Activated gamma-delta T cell (primary cell): Measurements from ENCODE around the gene ARHGEF25.
A peak's percentile ranks its signal among the peaks of the same experiment; 100 is the strongest.

Source experiments
- DNase-seq: peaks from one replicate; lab custom pipeline; 2025; lab: John Stamatoyannopoulos, UW

Gene ARHGEF25

DNA sequence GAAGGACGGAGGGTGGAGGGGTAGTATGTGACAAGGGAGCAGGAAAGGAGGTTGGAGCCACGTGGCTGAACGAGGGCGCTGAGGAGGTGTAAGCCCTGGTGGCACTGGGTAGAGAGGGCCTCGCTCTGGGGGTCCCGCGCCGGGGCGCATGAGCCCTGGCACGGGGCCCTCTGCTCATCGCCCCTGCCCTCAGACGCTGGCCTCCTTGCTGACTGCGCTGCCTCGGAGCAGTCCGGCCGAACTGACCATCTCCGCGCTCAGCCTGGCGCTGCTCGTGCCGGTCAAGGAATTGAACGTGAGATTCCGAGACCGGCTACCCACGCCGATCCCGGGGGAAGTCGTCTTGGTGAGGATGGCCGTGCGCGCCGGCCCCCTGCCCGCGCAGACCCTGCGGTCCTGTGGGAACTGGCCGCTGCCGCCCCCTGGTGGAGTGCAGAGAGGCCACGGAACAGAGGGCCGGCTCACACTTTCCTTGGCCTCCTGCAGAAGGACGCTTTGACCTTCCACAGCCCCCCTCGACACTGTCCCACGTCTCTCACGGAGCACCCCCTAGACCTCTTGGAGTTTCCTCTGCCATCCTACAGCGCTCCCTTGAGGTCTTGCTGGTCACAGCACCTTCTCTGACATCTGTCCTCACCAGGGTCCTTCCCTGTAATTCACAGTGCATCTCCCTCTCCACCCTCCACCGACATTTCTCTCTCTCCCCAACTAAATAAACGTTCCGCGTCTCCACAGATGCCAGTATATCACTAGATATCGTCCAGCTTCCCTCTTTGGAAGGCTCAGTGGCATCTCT is 10.5 kb downstream of the ARHGEF25 start:
- peak; percentile 24 for DNase-seq

GRCh38 chr12:57622293-57623245 is 11.3 kb downstream of the ARHGEF25 start:
- DNase-seq, result no peak

- DNase-seq, result no peak
These were observed 12.2 kb downstream of the ARHGEF25 start for GRCh38 chr12:57623385-57623784.

GRCh38 chr12:57623811-57624390 is 12.7 kb downstream of the ARHGEF25 start:
- DNase-seq, result no peak

DNA sequence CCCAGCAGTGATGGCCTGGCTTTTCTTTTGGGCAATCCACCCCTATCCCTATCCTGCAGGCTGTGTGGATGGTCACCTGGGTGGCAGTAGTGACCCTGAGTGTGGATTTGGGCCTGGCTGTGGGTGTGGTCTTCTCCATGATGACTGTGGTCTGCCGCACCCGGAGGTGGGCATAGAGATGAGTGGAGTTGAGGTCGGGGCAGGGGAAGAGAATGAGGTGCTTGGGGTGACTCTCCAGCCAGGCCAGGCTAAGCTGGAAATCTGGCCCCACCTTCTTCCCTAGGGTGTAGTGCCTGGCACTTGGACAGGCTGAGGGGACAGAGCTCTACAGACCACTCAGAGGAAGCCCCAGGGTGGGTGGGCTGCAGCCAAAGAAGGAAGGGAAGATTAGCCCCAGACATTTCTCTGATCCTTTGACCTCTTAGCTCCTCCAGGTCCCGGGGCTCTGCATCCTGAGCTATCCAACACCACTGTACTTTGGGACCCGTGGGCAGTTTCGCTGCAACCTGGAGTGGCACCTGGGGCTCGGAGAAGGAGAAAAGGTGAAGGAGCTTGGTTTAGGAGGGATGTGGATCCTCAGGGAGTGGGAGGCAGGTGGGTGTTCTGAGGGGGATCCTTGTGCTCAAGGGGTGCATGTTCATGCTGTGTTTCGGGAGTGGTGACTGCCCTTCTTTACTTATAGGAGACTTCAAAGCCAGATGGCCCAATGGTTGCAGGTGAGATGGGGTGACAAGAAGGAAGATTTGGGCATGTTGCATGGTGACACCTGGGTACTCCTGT is 13.4 kb downstream of the ARHGEF25 start:
- DNase-seq, result no peak

GRCh38 chr12:57625261-57626032 is 14.2 kb downstream of the ARHGEF25 start:
- DNase-seq, result no peak

DNA sequence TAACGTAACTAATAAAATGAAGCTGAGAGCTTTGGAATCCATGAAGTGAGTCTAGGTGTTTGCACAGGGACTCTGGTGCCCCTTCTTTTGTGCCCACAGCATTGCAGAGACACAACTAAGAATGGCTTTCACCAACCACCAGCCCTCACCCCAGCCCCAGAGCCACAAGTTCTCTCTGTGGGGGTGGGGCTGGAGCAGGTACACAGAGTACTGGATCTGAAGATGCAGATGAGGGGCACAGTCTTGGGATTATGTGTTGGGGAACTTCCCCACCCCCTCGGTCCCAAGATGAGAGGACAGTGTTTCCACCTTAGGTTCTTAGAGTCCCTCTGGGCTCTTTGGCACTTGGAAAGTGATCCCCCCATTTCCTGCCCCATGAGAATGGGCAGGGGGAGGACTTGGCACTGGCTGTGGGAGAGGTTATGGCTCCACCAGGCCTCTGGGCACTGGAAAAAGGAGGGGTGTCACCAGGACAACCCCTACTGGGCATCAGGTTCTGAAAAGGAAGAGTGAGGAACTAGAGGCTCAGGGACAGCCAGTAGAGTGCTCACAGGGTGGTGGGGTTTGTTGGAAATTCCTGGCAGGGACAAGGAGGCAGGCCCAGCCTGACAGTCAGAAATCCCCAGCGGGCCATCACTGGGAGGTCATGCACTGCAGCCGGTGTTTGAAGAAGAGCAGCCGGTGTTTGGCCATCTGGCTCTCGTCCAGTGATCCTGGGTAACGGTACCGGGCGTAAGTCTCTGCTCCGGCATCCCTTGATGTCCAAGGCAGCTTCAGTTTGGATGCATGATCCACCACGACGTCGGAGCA is 15.1 kb downstream of the ARHGEF25 start:
- no peak for DNase-seq

DNA sequence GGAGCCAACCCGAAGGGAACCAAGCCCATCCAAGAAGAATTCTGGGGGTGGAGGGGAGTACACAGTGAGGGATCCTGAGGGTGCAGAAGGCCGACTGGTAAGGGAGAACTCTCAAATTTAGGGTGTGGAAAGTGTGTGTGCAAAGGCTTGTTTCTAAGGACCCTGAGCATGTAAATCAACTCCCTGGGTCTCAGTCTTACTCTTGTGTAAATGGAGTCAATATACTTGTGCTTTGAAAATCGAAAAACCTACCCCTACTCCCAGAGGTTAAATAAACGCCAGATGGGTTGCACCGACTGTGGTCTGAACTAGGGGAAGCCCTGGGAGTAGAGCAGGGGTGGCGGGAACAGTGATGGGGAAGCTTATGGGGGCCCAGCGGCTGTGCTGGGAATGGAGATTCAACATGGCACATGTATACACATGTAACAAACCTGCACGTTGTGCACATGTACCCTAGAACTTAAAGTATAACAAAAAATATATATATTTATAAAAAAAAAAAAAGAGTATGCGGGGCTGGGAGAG is 15.7 kb downstream of the ARHGEF25 start:
- DNase-seq, result no peak

DNA sequence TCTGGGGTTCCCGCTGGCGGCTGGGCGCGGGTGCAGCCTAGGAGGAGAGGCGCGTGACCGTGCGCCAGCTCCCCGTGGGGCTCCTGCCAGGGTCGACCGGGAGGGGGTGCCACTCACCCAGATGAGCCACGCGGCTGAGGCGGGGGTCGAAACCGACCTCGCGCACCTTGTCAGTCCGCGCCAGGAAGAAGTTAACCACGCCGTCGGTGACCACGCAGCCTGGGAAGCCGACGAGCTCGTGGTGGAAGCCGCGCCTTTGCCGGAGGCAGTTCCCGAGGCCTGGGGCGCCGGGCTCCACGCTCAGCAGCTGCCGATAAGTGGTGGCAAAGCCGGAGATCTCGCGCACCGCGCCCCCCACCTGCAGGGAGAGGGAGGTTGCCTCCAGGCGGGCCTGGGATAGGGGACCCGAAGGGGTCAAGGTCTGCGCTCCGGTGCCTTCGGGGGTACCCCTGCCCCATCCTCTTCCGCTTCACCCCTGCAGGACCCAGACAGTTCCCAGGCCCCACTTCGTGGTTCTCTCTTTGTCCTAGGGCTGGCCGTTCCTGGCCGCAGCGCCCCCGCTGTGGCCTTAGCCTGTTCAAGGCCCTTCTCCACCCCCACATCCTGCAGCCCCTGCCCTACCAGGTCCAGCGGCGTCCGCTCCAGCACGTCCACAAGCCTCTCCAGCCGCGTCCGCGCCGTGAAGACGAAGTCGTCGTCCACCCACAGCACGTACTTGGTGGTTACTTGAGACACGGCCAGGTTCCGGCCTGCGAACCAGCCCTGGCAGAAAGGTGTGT is 16.5 kb downstream of the ARHGEF25 start:
- no peak for DNase-seq

GRCh38 chr12:57628280-57629191 is 17.3 kb downstream of the ARHGEF25 start:
- DNase-seq, result no peak

DNA sequence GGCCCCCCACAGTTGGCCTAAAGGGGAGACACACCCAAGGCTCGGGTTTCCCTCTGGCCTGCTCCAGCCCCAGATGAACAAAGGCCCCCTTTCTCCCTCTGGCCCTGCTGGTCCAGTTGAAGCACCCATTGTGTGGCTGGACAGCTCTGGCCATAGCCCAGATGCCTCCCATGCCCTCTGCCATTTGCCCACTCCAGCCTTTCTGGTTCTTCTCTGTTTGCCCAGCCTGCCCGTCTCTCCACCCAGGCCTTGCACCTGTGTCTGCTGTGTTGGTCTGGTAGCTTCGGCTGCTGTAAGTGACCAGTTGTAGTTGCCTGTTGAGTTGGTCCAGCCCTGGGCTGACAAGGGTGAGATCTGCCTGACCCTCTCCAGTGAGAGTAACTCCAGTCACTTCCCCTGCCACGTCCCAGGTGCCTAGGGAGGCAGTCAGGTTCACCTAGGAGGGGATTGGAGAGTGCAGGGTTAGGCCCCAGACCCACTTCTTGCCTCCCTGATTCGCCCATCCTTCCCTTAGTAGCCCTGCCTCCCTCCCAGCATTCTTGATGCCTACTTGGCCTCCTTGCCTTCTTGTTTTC is 18.7 kb downstream of the ARHGEF25 start:
- no peak for DNase-seq

DNA sequence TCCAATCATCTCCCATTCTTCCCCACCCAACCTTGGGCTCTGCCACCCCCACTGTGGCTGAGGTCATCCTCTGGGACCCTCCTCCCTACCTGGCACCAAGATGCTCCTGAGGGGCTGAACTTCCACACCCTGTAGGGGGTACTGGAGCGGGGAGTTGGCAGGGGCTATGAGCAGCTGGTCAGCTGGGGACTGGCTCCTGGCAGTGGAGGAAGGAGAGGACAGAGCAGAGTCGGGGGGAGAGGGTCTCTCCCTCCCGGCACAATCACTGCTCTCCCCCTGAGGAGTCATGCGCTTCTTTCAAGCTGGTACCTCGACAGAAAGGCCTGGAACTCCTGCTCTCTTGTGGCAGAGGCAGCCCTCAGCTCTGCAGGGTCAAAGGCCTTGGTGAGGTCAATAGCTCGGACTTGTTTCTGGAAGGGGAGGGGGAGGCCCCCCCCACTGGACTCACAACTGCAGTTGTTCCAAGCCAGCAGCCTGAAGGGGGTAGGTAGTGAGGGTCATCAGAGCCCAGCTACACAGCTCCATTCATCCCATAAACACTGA is 19.7 kb downstream of the ARHGEF25 start:
- no peak for DNase-seq

GRCh38 chr12:57631566-57632072 is 20.4 kb downstream of the ARHGEF25 start:
- no peak for DNase-seq

DNA sequence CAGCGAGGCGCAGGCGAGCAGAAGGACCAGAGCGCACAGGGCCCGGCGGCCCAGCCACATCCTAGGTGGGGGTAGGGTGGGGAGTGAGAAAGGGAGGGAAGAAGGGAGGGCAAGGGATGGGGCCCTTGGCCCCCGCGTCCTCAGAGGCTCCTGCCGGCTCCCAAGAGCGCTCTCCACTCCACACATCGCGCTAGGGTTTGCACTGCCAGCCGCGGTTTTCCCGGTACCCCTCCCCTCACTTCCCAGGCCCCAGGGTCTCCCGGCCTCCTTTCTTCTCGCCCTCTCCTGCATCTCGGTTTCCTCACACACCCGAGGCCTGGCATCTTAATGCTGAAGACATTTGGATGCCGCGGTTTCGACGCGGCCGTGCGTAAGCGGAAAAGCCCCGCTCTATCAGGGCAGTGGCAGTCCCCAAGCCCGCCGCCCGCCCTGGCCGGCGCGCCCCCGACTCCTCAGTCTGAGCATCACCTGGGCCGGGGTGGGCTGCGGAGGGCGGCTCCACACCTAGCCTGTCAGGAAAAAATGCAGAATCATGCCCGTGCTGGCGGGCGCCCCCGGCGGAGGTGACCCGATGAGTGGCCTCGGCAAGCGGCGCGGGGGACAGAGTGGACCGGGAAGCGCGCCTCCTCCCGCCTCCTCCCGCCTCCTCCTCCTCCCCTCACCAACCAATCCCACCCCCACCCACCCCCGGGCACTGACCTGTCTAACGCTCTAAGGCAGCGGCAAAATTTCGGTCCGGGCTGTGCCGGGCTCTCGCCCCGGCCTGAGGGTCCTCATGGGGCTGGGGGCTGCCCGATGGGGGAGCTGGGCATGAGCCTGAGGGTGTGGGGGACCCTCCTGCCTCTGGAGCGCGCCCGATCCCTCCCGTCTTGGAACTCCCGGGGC is 21.1 kb downstream of the ARHGEF25 start:
- peak; percentile 22 for DNase-seq

- DNase-seq, result peak; percentile 21
These were observed 22.0 kb downstream of the ARHGEF25 start, which contains the start of gene B4GALNT1 for GRCh38 chr12:57632958-57633840. B4GALNT1 (minus strand) TSS chr12:57633201; CDS start chr12:57632132, 1,069 bp downstream.
